GM19468 (cell line): Measurements from ENCODE around the gene SPNS3.

Source experiments
- ATAC-seq: cut with Tn5 transposase; IDR thresholded peaks from one replicate; pipeline ENCODE4 v1.9.1; 2021; ENCODE audit warnings: mild to moderate bottlenecking, moderate library complexity, moderate number of reproducible peaks; ENCODE audit not compliant: unreplicated experiment; ENCODE audit errors: extremely low read depth

The SPNS3 gene

DNA sequence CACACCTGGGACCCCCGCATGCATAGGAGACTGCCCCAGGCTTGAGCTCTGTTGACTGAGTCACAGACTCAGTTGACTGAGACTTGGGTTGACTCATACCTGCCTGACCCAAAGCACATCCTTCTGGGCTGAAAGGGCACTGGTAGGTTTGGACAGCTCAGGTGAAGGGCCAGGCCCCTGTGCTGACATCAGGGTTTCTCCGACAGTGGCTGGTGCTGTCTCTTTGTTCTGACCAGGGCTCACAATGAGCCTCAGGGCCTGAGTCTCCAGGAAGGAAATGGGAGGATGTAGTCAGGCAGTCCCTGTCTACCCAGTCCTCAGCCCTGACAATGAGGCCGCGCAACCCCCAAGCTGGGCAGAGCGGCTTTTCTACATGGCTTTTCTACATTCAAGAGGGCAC is 71.4 kb downstream of the SPNS3 start:
- no peak for ATAC-seq

DNA sequence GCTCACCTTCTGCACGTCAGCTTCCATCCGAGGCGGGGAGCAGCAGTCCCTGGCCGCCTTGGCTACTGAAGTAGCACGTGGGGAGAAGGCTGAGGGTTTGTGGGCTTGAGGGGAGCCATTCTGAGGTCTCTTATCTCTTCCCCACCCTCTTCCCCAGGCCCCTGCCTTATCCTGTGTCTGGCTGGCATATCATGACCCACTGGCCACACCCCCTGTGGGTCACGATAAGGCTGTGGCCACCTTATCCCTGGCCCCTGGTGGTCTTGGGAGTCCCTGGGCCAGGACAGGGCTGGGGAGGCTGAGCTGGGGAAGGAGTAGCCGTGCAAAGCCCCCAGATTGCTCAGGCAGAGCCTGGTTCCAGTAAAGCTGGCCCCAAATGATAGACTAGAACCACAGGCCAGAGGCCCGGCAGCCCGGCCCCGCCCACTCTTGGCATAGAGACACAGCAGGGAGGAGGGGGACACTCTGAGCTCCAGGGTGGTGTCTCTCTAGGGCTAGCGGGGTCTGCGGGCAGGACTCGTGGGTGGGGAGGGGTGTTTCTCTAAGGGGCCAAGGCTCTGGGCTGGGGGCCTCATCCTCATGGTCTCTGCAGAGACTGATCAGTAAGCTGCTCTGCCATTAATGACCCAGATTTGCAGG is 72.6 kb downstream of the SPNS3 start:
- no peak for ATAC-seq

DNA sequence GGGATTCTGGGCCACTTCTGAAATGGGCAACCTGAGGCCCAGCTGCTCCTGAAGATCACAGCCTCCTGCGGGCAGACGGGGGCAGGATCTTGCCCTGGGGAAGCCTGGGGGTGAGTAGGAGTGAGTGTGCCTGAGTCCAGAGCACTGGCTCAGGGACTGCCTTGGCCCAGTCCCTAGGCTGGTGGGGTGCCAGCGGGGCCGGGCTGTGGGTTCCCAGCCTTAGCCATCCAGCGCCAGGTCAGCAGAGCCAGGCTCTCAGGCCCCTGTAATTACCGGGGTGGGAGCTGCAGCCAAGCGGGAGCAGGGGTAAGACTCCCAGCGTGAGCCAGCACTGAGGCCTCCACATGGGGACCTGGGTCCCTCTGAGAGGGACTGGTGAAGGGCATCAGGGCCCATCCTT is 73.2 kb downstream of the SPNS3 start:
- no peak for ATAC-seq

DNA sequence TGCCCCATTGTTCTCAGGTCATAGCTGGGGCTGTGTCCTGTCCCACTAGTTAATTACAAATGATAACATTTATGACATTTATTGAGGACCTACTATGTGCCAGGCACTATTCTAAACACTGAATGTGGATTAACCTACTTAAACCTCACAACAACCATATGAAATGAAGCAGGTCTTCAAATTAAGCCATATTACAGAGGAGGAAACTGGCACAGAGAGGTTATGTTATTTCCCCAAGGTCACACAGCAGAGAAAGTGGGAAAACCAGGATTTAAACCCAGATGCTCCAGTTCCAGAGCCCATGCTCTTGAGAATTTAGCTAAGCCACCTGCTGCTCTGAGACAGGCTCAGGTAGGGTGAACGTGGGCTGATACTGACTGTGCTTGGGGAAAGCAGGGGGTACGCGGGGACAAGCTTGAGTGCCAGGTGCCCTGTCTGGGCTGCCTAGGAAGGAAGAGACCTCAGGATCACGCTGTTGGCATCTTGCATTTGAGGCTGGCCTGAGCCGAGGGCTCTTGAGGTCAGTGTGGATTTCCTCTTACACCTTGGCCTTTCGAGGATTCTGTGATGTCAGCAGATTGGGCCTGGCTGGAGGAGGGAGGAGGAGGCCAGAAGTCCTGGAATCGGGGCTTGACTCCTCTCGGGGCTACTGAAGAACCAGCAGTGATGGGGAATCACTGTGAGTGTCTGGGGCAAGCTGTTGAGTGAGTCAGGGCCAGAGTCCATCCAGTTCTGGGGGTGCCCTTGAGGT is 73.8 kb downstream of the SPNS3 start:
- no peak for ATAC-seq

DNA sequence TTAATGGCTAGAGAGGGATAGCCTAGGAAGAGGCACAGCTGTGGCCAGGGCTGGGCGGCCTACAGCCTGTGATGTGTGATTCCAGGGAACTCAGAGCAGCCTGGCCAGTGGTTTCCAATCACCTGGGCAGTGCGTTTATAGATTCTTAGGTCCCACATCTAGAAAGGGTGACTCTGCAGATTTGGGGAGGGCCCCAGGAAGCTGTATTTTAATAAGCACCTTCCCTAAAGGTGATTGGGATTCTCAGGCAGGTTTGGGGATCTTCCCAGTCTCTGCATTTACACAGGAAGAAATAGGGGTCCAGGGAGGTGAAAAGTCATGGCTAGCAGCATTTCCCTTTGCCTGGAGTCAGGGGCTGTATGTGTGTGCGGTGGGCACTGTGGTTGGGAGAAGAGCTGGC is 74.5 kb downstream of the SPNS3 start:
- no peak for ATAC-seq

DNA sequence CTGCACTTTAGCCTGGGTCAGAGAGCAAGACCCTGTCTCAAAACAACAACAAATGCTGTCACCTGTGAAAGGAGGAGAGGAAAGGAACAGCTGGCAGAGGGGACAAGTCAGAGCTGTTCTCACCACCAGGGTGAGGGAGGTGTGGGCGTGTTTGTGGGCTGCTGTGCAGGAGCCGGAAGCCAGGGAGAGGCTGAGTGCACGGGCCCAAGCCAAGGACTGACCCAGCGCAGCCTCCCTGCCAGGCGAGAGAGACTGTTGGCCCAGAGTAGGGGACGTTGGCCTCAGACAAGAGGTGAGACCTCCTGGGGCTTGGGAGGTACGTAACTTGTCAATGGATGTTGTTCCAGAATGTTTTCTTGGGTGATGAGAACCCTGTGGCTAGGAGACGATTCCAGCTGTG is 75.7 kb downstream of the SPNS3 start:
- no peak for ATAC-seq

DNA sequence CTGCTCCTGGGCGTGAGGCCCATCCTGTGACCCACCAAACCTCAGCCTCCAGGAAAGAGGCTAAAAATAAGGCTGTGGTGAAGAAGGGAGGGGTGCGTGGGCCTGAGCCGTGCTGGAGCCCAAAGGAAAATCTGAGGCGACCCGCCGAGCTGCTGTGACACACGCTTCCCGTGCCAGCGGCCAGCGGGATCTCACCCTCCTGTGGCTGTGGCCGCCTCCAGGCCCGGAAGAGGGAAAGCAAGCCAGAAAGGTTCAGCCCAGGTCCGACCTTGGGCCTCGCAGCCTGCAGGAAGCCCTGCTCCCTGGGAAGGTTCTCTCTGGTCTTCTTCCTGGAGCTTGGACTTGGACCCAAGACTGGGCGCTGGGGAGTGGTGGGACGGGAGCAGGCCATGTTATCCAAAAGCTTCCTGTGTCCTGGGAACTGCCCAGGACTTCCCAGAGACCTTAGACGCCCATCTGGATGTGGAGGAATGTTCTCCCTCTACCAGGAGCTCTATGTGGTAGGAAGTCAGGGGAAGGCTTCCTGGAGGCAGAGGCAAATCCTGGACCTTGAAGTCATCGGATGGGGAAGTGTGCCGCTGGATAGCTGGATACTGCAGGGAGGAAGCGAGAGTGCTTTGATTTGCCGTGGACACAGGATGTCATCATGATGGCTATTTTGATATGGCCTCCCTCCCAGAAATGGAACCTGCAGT is 76.3 kb downstream of the SPNS3 start:
- no peak for ATAC-seq

DNA sequence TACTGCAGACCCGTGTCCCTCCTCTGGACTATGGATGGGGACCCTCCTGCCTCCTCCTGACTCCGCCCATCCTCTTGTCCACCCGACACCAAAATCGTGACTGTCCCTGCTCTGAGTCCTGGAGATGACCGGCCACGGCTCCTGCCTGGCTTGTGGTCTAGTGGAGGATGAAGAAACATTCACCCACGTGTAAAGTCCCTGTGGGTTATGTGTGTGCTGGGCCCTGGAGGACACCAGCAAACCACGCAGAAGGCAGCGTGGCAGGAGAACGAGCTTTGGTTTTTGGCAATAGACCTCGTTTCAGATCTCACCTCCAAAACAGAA is 76.8 kb downstream of the SPNS3 start:
- ATAC-seq = no peak

DNA sequence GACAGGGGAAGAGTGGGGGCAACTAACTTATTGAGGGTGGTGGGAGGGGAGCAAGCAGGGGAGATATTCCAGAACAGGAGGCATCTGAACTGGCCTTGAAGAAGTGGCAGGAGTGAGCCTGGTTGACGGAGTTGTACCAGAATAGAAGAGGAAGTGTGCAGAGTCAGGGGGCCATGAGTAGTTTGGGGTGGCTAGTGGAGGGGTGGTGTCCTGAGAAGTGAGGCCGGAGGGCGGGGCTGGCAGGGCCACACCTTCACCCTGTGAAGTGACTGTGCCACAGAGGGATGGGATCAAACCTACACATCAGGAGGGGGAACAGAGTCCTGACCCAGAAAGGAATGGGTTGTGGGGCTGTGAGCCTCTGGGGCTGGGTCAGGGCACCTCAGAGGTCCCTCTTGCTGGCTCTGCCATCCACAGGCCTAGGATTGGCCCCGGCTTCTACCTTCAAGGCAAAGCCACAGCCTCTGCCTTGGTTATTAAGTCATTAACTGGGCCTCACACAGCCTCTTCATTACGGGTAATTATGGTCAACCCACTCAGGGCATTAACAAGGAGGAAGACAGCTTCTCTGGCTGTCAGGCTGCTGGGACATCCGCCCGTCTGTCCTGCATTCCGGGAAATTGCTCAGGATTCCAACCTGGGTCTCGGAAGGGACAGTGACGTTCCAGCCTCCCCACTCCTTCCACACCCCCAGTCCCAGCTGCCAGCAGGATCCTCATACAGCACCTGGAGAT is 77.6 kb downstream of the SPNS3 start:
- ATAC-seq = no peak

DNA sequence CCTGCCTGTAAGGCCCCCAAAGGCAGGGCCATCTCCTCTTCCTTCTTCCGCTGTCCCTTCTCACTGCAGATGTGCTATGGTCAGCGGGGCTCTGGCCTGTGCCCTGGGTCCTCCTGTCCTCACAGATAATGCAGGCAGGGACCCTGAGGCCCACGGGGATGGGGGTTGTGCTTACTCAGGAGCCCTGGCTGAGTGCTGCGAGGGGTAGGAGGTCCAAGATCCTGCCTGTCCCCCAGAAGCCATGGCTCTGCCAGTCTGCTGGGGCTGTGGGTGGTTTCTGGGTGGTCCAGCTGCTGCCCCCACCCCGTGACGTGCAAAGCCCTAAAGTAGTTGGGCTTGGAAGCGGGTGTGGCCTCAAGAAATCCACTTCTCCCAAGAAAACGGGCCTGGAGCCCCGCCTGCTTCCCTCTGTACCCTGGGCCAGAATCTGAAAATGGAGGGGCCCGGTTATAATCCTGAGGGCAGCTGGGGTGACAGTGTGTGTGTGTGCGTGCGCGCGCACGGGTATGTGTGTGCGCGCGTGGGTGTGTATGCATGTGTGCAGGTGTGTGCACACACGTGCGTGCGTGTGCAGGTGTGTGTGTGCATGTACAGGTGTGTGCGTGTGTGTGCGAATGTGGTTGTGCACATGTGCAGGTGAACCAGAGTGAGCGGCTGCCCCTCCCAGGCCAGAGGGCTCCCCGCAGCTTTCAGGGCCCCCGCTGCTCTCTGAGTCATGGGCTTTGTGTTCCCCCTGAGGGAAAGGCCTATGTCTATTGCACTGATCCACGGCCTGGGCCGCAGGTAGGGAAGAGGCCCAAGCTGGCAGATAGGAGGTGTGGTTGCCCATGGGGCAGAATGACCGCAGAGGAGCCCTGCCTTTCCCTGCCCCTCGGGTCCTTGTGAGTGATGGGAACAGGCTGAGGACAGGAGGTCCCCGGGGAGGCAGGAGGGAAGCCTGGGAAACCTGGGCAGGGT is 78.7 kb downstream of the SPNS3 start:
- no peak for ATAC-seq

DNA sequence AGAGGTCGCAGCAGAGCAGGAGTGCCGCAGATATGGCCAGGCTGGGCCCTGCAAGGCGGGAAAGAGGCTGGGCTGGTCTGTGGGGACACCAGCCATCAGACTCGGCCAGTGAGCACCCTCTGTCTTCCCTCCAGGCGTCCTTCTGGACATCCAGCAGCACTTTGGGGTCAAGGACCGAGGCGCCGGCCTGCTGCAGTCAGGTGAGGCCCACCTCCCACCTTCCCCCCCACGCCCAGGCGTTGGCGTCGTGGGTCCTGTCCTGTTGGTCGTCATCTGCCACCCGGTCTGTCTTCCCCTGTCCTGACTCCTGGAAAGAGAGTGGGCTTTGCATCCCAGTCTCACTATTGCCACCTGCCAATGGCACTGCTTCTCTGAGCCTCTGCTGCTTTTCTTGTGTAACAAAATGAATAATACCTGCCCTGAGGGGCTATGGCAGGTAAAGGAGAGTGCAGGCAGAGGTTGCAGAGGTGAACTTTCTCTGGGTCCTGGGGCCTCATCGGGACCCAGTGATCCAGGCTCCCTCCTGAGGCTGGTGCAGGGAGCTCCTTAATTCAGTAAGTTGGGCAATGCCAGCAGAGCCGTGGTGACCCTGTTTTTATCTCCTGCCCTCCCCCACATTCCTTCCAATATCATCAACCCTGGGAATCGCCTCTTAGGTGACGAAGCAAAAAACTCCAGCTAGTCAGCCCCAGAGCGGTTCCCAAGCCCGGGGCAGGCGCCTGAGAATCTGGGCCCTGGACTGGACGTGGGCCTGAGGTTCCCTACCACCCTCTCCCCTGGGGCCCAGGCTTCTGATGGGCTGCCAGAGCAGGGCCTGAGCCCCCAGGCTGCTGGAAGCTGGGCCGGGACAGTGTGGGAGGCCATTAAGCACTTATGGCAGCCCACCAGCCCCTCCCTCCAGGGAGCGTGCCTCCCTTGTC is 79.6 kb downstream of the SPNS3 start:
- ATAC-seq = no peak

DNA sequence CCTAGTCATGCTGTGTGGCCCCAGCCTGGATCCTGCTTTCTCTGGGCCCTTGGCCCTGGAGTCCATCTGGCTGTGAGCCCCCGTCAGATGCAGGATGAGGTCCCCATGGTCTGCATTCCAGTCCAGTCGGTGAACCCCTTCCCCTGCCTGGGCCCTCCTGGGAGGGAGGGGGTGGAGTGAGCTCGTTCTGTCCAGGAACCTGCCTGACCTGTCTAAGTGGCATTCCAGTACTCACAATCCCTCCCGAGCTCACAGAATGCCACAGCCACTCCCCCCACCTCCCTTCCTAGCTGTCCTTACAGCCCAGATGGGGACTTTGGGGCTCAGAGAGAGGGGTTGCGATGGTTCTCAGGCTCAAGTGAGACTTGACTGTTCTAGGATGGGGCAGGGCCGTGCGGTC is 80.5 kb downstream of the SPNS3 start:
- no peak for ATAC-seq

DNA sequence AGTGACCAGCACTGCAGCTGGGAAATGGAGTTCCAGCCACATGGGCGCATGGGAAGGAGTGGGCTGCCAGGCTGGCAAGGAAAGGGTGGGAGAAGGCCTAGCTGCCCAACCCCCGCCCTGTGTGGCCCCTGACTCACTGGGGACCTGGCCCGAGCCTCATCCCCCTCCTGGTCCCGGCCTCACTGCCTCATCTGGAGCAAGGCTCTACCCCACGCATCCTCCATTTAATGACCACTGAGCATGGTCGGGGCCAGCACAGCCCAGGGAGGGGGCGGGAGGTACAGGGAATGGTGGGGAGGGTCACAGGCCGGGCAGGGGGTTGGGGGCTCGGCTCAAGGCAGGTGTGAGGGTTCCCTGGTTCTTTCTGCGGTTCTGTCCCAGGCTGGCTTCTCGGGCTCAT is 81.0 kb downstream of the SPNS3 start:
- ATAC-seq = no peak

DNA sequence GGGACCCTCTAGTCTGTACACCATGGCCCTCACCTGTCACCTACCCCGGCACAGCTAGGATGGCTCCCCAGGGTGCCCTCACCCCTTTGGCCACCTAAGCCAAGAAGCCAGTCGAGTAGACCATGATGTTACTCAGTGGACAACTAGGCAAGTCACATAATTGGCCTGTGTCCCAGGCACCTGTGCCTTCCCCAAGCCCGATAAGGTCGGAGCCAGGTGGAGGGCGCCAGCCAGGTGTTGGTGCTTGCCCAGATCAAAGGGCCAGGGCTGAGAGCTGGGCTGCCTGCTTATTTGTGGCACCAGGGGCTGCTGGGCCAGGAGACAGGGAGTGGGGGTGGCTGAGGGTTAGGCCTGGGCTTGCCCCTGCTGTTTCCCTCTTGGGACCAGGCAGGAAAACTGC is 81.8 kb downstream of the SPNS3 start:
- no peak for ATAC-seq

DNA sequence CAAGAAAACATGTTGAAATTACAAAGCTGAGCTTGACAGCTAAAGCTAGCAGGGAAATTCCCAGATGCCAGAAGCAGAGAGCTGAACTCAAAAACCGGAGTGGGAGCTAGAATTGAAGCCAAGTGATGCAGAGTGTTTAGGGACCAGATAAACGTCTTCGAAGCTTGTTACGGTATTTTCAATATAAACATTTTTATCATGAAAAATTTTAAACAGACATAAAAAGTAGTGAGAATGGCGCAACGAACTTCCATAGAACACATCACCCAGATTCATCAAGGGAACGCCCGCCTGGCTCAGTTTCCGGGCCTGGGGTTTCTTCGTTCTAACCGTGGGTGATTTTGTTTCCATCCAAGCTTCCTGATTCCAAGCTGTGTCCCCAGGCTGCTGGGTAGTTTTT is 83.0 kb downstream of the SPNS3 start:
- ATAC-seq = no peak

DNA sequence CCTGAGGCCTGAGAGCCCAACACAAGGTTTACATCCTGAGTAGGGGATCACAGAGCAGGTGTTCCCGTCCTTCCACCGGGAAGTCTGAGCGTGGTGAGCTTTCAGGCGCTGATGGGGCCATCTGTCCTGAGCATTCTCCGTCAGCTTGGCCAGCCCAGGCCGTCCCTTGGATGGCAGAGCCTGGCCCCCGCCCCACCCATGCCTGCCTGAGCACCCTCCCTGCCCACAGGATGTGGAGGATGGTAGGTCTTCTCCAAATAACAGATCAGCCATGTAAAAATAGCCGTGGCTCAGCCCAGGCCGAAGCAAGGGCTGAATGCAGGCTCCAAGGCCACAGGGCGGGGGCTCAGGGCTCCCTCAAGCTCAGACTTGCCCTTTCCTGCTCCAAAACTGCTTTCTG is 85.2 kb downstream of the SPNS3 start:
- no peak for ATAC-seq

DNA sequence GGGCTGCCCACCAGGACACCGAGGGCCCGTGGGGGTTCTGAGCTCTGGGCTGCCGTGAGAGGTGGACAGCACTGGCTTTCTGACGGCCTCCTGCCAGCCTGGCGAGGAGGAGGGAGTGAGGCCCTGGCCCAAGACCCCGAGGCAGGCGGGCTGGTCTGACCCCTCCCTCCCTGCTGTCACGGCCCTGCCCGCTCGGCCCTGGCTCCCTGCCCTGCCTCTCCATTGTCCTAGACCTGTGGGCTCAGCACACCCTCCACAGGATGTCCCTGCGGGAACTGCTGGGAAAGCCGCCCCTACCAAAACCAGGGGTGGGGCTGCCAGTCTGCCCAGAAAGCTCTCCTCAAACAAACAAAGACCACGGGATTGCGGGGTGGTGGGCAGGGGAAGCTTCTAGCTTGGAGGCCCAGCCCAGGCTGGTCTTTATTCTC is 85.6 kb downstream of the SPNS3 start:
- ATAC-seq = no peak

DNA sequence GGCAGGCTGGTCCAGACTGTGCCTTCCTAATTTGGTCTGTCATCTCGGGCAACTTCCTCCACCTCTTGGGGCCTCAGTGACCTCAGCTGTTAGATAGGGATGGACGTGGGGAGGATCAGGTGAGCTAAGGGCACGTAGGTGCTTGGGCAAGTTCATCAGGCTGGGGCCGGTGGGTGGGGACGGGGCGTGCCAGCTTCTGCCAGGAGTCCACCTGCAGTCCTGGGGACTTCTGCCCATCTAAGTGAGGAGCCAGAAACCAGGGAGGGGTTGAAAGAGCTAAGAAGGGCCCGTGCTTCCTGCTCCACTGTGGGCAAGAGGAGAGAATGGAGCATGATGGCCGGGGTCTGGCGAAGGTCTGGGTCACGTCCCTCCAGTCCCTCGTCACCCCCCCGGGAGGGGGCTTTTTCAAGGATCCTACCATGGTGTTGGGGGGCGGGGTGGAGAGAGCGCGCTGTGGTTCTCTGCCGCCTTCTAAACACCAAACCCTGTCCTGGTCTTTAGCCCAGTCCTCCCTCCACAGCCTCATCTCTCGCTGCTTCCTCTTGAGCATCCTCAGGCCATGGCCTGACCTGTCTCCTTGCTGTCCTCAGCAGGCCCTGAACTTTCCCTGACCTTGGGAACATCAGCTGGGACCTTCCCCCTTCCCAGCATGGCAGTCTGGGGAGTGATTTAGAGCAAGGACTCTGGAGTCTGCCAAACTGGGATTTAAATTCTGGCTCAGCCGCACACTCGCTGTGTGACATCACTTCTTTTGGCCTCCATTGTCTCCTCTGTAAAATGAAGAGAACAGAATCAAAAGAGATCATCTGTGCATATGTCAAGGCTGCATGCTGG is 86.5 kb downstream of the SPNS3 start:
- no peak for ATAC-seq
